OCI-LY1 (cell line): ENCODE data around the gene CYFIP1.

ENCODE experiments used
- EZH2 ChIP-seq: fragments of 200-600 bp; sonication (generic), shearing (Covaris generic); IDR thresholded peaks from 2 replicates; pipeline ENCODE4 v1.8.0; 2017; ENCODE audit warnings: borderline replicate concordance, mixed run types, mild to moderate bottlenecking, antibody characterized with exemption, low read length, moderate library complexity, mixed read lengths
- TF ChIP-seq, protein P1 (sequence below): fragments of 200-600 bp; sonication (generic), shearing (Covaris generic); IDR thresholded peaks from 2 replicates; pipeline ENCODE4 v1.5.1; 2017; ENCODE audit warnings: mild to moderate bottlenecking, antibody characterized with exemption, low read length, moderate library complexity, mixed read lengths

DNA sequence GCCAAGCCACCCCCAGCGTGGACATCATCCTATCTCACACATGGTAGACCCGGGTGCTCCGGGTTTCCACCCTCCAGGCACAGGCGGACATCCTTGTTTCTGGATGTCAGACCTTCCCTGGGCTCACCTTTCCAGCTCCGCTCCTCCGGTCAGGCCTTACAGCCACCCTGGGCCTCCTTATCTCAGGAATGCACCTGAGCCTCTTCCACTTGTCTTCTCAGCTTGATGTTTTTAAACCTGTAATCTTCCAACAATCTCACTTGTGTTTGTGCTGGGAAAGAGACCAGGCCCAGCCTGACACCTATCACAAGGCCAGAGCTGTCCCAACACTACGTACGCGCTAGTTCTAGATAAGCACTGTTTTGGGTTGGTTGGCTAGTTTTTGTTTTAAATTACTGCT lies 87.8 kb downstream of the CYFIP1 start:
- TF ChIP-seq, protein P1, sequence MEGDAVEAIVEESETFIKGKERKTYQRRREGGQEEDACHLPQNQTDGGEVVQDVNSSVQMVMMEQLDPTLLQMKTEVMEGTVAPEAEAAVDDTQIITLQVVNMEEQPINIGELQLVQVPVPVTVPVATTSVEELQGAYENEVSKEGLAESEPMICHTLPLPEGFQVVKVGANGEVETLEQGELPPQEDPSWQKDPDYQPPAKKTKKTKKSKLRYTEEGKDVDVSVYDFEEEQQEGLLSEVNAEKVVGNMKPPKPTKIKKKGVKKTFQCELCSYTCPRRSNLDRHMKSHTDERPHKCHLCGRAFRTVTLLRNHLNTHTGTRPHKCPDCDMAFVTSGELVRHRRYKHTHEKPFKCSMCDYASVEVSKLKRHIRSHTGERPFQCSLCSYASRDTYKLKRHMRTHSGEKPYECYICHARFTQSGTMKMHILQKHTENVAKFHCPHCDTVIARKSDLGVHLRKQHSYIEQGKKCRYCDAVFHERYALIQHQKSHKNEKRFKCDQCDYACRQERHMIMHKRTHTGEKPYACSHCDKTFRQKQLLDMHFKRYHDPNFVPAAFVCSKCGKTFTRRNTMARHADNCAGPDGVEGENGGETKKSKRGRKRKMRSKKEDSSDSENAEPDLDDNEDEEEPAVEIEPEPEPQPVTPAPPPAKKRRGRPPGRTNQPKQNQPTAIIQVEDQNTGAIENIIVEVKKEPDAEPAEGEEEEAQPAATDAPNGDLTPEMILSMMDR: no peak
- no peak for TF ChIP-seq EZH2
